GM12873 (cell line): Measurements from ENCODE around the gene ZNF280D.

Experiments used
- CTCF ChIP-seq: IDR thresholded peaks from 2 replicates; pipeline ENCODE4 v1.5.1; 2012; ENCODE audit warnings: low read depth, mild to moderate bottlenecking, moderate library complexity, low read length, control low read depth; ENCODE audit not compliant: insufficient read depth; ENCODE audit errors: missing control alignments

Gene ZNF280D

GRCh38 chr15:56733136-56734012 is at the start of gene ZNF280D:
Gene ZNF280D (minus strand): TSS chr15:56733509. CDS start chr15:56707109, 26,400 bp downstream.
- no peak for TF ChIP-seq CTCF

DNA sequence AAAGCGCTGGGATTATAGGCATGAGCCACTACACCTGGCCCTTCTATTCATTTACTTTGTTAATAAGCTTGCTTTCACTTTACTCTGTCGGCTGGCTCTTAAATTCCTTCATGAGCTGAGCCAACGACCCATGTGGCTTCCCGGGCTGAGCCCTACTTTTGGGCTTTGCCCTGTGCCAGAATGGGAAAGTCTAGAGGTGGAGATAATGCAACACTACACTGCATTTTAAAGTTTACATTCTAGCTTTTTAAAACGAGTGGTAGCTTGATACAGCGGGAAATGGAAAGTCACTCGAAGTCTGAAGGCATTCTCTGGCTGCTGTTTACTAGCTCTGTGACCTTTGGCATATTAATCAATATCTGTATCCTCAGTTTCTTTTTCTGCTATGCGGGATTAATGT is 49.0 kb upstream of the ZNF280D start:
- no peak for TF ChIP-seq CTCF

DNA sequence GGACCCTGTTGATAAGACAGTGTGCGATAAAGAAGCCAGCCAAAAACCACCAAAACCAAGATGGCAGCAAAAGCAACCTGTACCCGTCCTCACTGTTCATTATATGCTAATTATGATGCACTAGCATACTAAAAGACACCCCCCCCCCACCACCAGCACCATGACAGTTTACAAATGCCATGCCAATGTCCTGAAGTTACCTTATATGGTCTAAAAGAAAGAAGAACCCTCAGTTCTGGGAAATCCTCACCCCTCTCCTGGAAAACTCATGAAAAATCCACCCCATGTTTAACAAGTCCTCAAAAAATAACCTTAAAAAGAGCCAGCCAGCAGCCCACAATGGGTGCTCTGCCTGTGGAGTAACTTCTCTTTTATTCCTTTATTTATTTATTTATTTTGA is 48.4 kb upstream of the ZNF280D start:
- no peak for TF ChIP-seq CTCF

DNA sequence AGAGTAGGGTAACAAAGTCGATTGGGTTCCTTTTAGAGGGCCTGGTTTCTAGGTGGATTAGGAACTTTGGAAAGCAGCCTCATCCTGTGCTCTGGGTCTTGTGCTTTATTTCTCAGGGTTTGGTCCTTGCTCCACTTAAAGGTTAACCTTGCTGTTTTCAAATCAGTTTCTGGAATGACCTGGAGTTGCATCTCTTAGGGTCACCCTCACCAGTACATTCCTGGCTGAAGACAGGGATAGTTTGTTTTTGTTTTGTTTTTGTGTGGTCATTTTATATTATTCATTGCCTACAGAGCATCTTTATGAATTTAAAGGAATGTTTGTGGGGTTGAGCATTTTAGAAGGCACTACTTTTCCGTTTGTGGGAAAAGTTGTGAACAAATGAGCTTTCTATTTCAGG is 45.5 kb upstream of the ZNF280D start:
- no peak for TF ChIP-seq CTCF

GRCh38 chr15:56776839-56777238 is 43.5 kb upstream of the ZNF280D start:
- TF ChIP-seq CTCF: no peak

- TF ChIP-seq CTCF: no peak
Observed at GRCh38 chr15:56775641-56776040, 42.3 kb upstream of the ZNF280D start.

- TF ChIP-seq CTCF: no peak
Observed at GRCh38 chr15:56774356-56774755, 41.0 kb upstream of the ZNF280D start.
